Measurements from ENCODE around the gene RNF213.

DNA sequence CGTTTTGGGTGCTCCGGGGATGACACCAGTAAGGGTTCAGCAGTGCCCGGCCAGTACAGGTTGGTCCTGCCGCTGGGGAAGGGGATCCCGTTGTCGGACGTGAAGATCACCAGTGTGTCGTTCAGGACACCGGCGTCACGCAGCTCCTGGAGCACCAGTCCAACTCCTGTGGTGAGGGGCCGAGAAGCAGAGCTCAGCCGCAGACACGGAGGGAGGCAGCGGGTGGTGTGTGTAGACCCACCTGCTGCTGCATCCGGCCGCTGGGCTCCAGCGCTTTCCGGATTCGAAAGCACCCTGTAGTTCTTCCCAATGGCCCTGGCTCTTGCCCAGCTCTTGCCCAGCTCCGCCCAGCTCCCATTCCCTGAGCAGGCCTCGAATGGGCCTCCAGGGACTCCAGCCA is 48.5 kb upstream of the RNF213 start:
- no peak for TF ChIP-seq POLR2A (IDR thresholded peaks at IDR 0.05)
- TF ChIP-seq, protein P1, sequence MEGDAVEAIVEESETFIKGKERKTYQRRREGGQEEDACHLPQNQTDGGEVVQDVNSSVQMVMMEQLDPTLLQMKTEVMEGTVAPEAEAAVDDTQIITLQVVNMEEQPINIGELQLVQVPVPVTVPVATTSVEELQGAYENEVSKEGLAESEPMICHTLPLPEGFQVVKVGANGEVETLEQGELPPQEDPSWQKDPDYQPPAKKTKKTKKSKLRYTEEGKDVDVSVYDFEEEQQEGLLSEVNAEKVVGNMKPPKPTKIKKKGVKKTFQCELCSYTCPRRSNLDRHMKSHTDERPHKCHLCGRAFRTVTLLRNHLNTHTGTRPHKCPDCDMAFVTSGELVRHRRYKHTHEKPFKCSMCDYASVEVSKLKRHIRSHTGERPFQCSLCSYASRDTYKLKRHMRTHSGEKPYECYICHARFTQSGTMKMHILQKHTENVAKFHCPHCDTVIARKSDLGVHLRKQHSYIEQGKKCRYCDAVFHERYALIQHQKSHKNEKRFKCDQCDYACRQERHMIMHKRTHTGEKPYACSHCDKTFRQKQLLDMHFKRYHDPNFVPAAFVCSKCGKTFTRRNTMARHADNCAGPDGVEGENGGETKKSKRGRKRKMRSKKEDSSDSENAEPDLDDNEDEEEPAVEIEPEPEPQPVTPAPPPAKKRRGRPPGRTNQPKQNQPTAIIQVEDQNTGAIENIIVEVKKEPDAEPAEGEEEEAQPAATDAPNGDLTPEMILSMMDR (IDR thresholded peaks at IDR 0.05): no peak
